SK-N-SH treated with all-trans-retinoic acid at 6 μM for 48 hours (cell line): Measurements from ENCODE around the gene SNHG17.

ENCODE experiments used
- ARNTL ChIP-seq: fragments of 450-650 bp; formaldehyde crosslinking; IDR thresholded peaks from 2 replicates; pipeline ENCODE4 v1.5.0; 2020; ENCODE audit warnings: low read depth, mild to moderate bottlenecking, moderate library complexity, borderline replicate concordance
- BACH2 ChIP-seq: fragments of 250-450 bp; sonication (Bioruptor Pico); IDR thresholded peaks from 2 replicates; pipeline ENCODE4 v1.9.0; 2021; ENCODE audit warnings: mild to moderate bottlenecking, borderline replicate concordance
- GLIS3 ChIP-seq: fragments of 250-450 bp; sonication (Bioruptor Pico); IDR thresholded peaks from 2 replicates; pipeline ENCODE4 v1.5.0; 2020; ENCODE audit warnings: mild to moderate bottlenecking, moderate library complexity
- ISL1 ChIP-seq: fragments of 250-450 bp; sonication (Bioruptor Pico); IDR thresholded peaks from 2 replicates; pipeline ENCODE4 v2.1.2; 2022; ENCODE audit warnings: mild to moderate bottlenecking, moderate library complexity
- OSR1 ChIP-seq: fragments of 250-450 bp; sonication (Bioruptor Pico); IDR thresholded peaks from 2 replicates; pipeline ENCODE4 v1.8.0; 2022; ENCODE audit warnings: moderate library complexity, mild to moderate bottlenecking, inconsistent platforms
- TCF4 ChIP-seq: fragments of 250-450 bp; sonication (Bioruptor Pico); IDR thresholded peaks from 2 replicates; pipeline ENCODE4 v1.8.0; 2021; ENCODE audit warnings: mild to moderate bottlenecking, moderate library complexity, borderline replicate concordance
- TF ChIP-seq, protein P1 (sequence below): fragments of 250-450 bp; sonication (Bioruptor Pico); IDR thresholded peaks from 2 replicates; pipeline ENCODE4 v1.8.0; 2021; ENCODE audit warnings: low read depth, mild to moderate bottlenecking, moderate library complexity, borderline replicate concordance
- TF ChIP-seq, protein P2 (sequence below): fragments of 250-450 bp; sonication (Bioruptor Pico); IDR thresholded peaks from 2 replicates; pipeline ENCODE4 v1.8.0; 2020; ENCODE audit warnings: mild to moderate bottlenecking, moderate library complexity, borderline replicate concordance
- TF ChIP-seq, protein P3 (sequence below): fragments of 250-450 bp; sonication (Bioruptor Pico); IDR thresholded peaks from 2 replicates; pipeline ENCODE4 v1.5.1; 2020; ENCODE audit warnings: low read depth, mild to moderate bottlenecking, moderate library complexity
- TF ChIP-seq, protein P4 (sequence below): fragments of 250-450 bp; sonication (Bioruptor Pico); IDR thresholded peaks from 2 replicates; pipeline ENCODE4 v1.5.1; 2021; ENCODE audit warnings: mild to moderate bottlenecking, moderate library complexity

DNA sequence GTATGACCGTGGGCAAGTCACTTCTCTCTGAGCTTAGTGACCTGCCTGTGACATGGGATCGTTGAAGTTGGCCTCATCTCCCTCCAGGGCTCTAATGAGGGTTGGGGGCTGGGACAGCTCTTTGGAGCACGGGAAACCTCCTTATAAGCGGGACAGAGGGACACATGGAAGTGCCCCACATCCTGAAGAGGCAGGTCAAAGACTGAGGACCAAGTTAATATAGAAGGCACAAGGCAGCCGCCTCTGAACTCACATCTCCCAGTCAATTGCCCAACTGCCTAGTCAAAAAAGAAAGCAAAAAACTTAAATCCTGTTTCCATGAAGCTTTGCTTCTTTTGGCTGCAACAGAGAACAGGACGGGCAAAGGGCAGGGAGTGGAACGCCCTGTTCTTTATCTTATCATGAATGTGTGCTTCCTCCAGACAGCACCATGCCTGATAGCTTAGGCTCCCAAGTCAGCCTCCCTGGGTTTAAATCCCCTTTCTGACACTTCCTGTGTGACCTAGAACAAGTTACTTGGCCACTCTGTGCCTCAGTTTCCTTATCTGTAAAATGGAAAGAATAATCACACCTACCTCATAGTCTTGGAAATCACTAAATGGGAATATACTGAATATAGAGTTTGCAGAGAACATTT, 61.8 kb downstream of the SNHG17 start:
- TF ChIP-seq, protein P1, sequence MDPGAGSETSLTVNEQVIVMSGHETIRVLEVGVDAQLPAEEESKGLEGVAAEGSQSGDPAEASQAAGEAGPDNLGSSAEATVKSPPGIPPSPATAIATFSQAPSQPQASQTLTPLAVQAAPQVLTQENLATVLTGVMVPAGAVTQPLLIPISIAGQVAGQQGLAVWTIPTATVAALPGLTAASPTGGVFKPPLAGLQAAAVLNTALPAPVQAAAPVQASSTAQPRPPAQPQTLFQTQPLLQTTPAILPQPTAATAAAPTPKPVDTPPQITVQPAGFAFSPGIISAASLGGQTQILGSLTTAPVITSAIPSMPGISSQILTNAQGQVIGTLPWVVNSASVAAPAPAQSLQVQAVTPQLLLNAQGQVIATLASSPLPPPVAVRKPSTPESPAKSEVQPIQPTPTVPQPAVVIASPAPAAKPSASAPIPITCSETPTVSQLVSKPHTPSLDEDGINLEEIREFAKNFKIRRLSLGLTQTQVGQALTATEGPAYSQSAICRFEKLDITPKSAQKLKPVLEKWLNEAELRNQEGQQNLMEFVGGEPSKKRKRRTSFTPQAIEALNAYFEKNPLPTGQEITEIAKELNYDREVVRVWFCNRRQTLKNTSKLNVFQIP (CRISPR knock-in tag): no peak
- TF ChIP-seq GLIS3 (no peak), BACH2 (CRISPR knock-in tag) (no peak), TCF4 (no peak), ISL1 (no peak), ARNTL (CRISPR knock-in tag) (no peak), OSR1 (CRISPR knock-in tag) (no peak)
- TF ChIP-seq, protein P2, sequence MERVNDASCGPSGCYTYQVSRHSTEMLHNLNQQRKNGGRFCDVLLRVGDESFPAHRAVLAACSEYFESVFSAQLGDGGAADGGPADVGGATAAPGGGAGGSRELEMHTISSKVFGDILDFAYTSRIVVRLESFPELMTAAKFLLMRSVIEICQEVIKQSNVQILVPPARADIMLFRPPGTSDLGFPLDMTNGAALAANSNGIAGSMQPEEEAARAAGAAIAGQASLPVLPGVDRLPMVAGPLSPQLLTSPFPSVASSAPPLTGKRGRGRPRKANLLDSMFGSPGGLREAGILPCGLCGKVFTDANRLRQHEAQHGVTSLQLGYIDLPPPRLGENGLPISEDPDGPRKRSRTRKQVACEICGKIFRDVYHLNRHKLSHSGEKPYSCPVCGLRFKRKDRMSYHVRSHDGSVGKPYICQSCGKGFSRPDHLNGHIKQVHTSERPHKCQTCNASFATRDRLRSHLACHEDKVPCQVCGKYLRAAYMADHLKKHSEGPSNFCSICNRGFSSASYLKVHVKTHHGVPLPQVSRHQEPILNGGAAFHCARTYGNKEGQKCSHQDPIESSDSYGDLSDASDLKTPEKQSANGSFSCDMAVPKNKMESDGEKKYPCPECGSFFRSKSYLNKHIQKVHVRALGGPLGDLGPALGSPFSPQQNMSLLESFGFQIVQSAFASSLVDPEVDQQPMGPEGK (CRISPR knock-in tag): no peak
- TF ChIP-seq, protein P3, sequence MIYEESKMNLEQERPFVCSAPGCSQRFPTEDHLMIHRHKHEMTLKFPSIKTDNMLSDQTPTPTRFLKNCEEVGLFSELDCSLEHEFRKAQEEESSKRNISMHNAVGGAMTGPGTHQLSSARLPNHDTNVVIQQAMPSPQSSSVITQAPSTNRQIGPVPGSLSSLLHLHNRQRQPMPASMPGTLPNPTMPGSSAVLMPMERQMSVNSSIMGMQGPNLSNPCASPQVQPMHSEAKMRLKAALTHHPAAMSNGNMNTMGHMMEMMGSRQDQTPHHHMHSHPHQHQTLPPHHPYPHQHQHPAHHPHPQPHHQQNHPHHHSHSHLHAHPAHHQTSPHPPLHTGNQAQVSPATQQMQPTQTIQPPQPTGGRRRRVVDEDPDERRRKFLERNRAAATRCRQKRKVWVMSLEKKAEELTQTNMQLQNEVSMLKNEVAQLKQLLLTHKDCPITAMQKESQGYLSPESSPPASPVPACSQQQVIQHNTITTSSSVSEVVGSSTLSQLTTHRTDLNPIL (CRISPR knock-in tag): no peak
- TF ChIP-seq, protein P4, sequence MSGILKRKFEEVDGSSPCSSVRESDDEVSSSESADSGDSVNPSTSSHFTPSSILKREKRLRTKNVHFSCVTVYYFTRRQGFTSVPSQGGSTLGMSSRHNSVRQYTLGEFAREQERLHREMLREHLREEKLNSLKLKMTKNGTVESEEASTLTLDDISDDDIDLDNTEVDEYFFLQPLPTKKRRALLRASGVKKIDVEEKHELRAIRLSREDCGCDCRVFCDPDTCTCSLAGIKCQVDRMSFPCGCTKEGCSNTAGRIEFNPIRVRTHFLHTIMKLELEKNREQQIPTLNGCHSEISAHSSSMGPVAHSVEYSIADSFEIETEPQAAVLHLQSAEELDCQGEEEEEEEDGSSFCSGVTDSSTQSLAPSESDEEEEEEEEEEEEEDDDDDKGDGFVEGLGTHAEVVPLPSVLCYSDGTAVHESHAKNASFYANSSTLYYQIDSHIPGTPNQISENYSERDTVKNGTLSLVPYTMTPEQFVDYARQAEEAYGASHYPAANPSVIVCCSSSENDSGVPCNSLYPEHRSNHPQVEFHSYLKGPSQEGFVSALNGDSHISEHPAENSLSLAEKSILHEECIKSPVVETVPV (CRISPR knock-in tag): no peak
